Ishikawa (cell line): ENCODE data around the gene CDK5R2.

ENCODE experiments used
- CEBPB ChIP-seq: IDR thresholded peaks from 2 replicates; pipeline ENCODE4 v1.6.1; 2012
- CREB1 ChIP-seq: IDR thresholded peaks from 2 replicates; pipeline ENCODE4 v1.6.1; 2012; ENCODE audit warnings: low read depth
- EGR1 ChIP-seq: IDR thresholded peaks from 2 replicates; pipeline ENCODE4 v1.6.1; 2012
- EP300 ChIP-seq: IDR thresholded peaks from 2 replicates; pipeline ENCODE4 v1.6.1; 2012; ENCODE audit warnings: borderline replicate concordance
- FOXM1 ChIP-seq: IDR thresholded peaks from 2 replicates; pipeline ENCODE4 v1.6.1; 2012; ENCODE audit warnings: low read depth, borderline replicate concordance
- NFIC ChIP-seq: IDR thresholded peaks from 2 replicates; pipeline ENCODE4 v1.6.1; 2012
- RAD21 ChIP-seq: IDR thresholded peaks from 2 replicates; pipeline ENCODE4 v1.6.1; 2012; ENCODE audit warnings: low read depth
- TAF1 ChIP-seq: IDR thresholded peaks from 2 replicates; pipeline ENCODE4 v1.6.1; 2012; ENCODE audit warnings: low read depth, mild to moderate bottlenecking
- TCF12 ChIP-seq: IDR thresholded peaks from 2 replicates; pipeline ENCODE4 v1.6.1; 2012; ENCODE audit warnings: low read depth
- TEAD4 ChIP-seq: IDR thresholded peaks from 2 replicates; pipeline ENCODE4 v1.6.1; 2012
- USF1 ChIP-seq: IDR thresholded peaks from 2 replicates; pipeline ENCODE4 v1.6.1; 2012
- YY1 ChIP-seq: IDR thresholded peaks from 2 replicates; pipeline ENCODE4 v1.6.1; 2012; ENCODE audit warnings: low read depth
- ZBTB7A ChIP-seq: IDR thresholded peaks from 2 replicates; pipeline ENCODE4 v1.6.1; 2012; ENCODE audit warnings: low read depth
- TF ChIP-seq, protein P1 (sequence below): IDR thresholded peaks from 2 replicates; pipeline ENCODE4 v1.6.1; 2012
- TF ChIP-seq, protein P2 (sequence below): IDR thresholded peaks from 2 replicates; pipeline ENCODE4 v1.6.1; 2012; ENCODE audit warnings: low read depth, mild to moderate bottlenecking

CDK5R2 gene

GRCh38 chr2:219000569-219000960, 41.1 kb downstream of the CDK5R2 start:
- TF ChIP-seq TEAD4 (no peak), ZBTB7A (no peak), CEBPB (no peak), USF1 (no peak), TCF12 (no peak), CREB1 (no peak), EGR1 (no peak), FOXM1 (no peak), NFIC (no peak), RAD21 (no peak), TAF1 (no peak), YY1 (no peak), EP300 (no peak)
- TF ChIP-seq, protein P1, sequence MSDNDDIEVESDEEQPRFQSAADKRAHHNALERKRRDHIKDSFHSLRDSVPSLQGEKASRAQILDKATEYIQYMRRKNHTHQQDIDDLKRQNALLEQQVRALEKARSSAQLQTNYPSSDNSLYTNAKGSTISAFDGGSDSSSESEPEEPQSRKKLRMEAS, result no peak
- TF ChIP-seq, protein P2, sequence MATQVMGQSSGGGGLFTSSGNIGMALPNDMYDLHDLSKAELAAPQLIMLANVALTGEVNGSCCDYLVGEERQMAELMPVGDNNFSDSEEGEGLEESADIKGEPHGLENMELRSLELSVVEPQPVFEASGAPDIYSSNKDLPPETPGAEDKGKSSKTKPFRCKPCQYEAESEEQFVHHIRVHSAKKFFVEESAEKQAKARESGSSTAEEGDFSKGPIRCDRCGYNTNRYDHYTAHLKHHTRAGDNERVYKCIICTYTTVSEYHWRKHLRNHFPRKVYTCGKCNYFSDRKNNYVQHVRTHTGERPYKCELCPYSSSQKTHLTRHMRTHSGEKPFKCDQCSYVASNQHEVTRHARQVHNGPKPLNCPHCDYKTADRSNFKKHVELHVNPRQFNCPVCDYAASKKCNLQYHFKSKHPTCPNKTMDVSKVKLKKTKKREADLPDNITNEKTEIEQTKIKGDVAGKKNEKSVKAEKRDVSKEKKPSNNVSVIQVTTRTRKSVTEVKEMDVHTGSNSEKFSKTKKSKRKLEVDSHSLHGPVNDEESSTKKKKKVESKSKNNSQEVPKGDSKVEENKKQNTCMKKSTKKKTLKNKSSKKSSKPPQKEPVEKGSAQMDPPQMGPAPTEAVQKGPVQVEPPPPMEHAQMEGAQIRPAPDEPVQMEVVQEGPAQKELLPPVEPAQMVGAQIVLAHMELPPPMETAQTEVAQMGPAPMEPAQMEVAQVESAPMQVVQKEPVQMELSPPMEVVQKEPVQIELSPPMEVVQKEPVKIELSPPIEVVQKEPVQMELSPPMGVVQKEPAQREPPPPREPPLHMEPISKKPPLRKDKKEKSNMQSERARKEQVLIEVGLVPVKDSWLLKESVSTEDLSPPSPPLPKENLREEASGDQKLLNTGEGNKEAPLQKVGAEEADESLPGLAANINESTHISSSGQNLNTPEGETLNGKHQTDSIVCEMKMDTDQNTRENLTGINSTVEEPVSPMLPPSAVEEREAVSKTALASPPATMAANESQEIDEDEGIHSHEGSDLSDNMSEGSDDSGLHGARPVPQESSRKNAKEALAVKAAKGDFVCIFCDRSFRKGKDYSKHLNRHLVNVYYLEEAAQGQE, result no peak

DNA sequence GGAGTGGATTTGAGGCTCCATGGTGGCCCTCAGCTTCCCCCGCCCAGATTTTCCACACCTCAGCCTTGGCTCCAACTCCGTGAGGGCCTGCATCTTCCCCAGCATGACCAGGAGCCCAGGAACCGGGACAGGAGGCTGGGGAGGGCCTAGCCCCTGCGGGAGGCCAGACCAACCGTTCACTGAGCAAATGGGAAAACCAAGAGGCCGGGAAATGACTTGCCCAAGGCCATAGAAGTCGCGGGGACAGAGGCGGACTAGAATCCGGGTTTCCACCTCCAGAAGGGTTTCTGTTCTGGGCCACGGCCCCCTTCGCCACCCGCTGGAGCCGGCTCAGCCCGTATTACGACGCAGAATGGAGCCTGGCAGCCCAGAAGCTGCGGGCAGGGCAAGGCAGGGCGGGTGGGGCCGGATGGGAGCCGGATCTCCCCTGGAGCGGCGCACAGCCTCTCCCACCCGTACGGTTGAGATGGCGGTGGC, 41.7 kb downstream of the CDK5R2 start:
- TF ChIP-seq RAD21 (no peak), TCF12 (no peak), USF1 (no peak), CEBPB (no peak), TAF1 (no peak), NFIC (no peak), CREB1 (no peak), EP300 (no peak), YY1 (no peak), TEAD4 (no peak), FOXM1 (no peak), ZBTB7A (no peak)
- TF ChIP-seq, protein P1, result no peak
- TF ChIP-seq, protein P2, result no peak

DNA sequence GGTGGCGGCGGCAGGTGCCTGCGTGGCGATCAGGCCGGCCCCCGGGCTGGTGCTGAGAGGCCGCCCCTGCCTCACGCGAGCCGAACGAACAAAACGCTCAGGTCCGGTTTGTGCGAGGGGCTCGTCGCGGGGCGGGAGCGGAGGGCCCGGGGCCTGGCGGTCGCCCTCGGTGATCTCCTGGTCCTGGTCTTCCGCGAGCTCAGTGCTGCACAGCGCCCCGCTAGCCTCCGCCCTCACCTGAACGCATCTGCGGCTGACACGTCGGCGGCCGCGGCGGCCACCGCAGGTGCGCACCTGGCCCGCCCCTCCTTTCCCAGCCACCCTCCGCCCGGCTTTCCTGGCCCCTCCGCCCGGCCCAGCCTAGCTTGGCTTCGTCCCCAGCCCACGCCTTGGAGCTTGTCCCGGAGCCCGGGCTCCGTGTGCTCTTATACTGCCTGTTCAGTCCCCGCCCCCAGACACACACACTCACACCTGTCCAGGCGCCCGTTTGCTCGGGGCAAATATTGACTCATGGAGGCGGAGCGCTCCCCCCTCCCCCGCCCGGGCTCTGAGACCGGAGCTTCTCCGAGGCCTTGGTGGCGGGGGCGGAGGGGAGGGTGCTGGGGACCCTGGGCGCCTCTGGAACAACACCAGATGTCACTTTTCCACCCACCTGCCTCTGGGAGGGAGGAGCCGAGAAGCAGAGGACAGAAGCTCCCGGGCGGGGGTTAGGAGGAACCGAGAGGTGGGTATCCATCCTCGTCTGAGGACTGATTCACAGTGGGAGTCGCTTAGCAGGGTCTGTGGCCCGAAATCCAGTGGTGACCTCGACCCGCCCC, 42.3 kb downstream of the CDK5R2 start:
- TF ChIP-seq FOXM1 (no peak), EGR1 (0 out of 2 replicates have a peak, but pooled peaks have one; percentile 8), ZBTB7A (0 out of 2 replicates have a peak, but pooled peaks have one; percentile 45)
- TF ChIP-seq, protein P1, result peak; percentile 31; the same call in 1 of the 2 replicates

DNA sequence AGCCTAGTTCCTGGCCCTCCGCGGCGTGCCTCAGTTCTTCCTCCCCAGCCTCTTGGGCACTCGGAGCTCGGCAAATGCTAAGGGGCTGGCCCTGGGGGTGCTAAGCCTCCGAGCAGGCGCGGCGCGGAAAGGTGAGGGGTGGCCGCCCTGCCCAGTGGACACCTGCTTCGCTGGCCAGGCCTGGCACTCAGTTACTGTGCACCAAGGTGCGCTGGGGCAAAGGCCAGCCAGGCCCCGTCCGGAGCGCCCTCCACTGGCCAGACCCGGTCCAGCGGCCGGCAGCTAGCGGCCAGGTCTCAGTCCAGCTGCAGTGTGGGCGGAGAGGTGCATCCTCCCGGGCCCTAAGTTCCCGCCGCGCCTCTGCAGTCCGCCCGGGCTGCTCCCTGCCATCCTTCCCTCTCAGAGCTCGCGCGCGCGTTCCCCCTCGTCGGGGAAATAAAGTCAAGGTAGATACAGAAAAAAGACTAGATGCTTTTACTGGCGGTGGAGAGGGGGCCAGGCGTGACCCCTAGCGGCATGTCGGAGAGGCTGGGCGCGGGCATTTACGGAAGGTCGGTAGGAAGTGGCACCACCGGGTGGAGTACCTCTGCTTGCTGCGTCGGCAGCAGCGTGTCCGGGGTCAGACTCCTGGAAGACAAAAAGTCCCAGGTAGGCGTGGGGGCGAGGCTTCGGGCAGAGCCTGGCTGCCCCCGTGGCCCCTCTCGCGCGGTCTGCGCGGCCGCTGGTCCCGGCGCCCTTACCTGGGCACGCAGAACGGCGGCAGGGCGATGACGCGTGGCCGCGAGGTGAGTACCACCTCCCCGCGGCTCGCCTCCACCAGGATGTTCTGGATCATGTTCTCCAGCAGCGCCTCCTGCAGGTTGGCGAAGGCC, 43.2 kb downstream of the CDK5R2 start:
- TF ChIP-seq ZBTB7A (no peak), CEBPB (no peak), RAD21 (peak; percentile 31; the same call in 1 of the 2 replicates), NFIC (no peak), USF1 (no peak), FOXM1 (no peak), TAF1 (no peak), TCF12 (0 out of 2 replicates have a peak, but pooled peaks have one; percentile 16), EGR1 (peak; percentile 87), YY1 (no peak), TEAD4 (no peak), CREB1 (no peak), EP300 (no peak)
- TF ChIP-seq, protein P1, result no peak; the same call in 1 of the 2 replicates
- TF ChIP-seq, protein P2, result no peak
